PC-9 (cell line): ENCODE results near the gene UGT3A1. TPM values are rescaled to one million over a fixed set of nuclear protein-coding genes. Genes with fewer than 3 reads are reported as not detected.

Experiments used
- BruUV-seq: library from RNA; stranded (reverse); fragments of 400-500 nt; replicated peaks from 2 replicates; lab custom pipeline; 2021; lab: Mats Ljungman, UMichigan
- CTCF ChIA-PET: fragments of 300-600 bp; sonication (Branson Sonifier 250); formaldehyde crosslinking; loops from one replicate; lab custom pipeline; 2022; ENCODE audit warnings: antibody characterized with exemption; lab: Charles Lee
- POLR2A ChIA-PET: fragments of 300-600 bp; sonication (Branson Sonifier 250); formaldehyde crosslinking; loops from one replicate; lab custom pipeline; 2022; ENCODE audit warnings: antibody characterized with exemption; ENCODE audit not compliant: unreplicated experiment; lab: Charles Lee
- DNase-seq, 2 experiments: peaks; one replicate each; pipeline versions ENCODE4 v3.0.0 to v3.0.0-alpha.2; 2015 to 2022; ENCODE audit warnings: mixed read lengths in 1 of 2
- H2AFZ ChIP-seq: fragments of 200-600 bp; sonication (generic); 2 replicates; pipeline ENCODE4 v1.8.1; 2017; ENCODE audit warnings: antibody characterized with exemption
- H3F3A ChIP-seq: fragments of 200-600 bp; sonication (generic); 2 replicates; pipeline ENCODE4 v1.8.1; 2017; ENCODE audit warnings: antibody characterized with exemption, mild to moderate bottlenecking, low read depth; ENCODE audit not compliant: insufficient read depth
- H3K27ac ChIP-seq: fragments of 200-600 bp; sonication (generic); 2 replicates; pipeline ENCODE4 v1.6.1; 2016; ENCODE audit warnings: mixed run types
- H3K27me3 ChIP-seq: fragments of 200-600 bp; sonication (generic); 2 replicates; pipeline ENCODE4 v1.6.1; 2016; ENCODE audit warnings: low read depth, mixed run types; ENCODE audit not compliant: insufficient read depth
- H3K36me3 ChIP-seq: fragments of 200-600 bp; sonication (generic); 2 replicates; pipeline ENCODE4 v1.6.1; 2016; ENCODE audit warnings: low read depth, mixed run types
- H3K4me1 ChIP-seq: fragments of 200-600 bp; sonication (generic); replicated peaks from 2 replicates; pipeline ENCODE4 v1.6.1; 2016; ENCODE audit warnings: mixed run types; ENCODE audit not compliant: insufficient read depth
- H3K4me2 ChIP-seq: fragments of 200-600 bp; sonication (generic); 2 replicates; pipeline ENCODE4 v1.6.1; 2017; ENCODE audit warnings: mixed run types
- H3K4me3 ChIP-seq: fragments of 200-600 bp; sonication (generic); 2 replicates; pipeline ENCODE4 v1.6.1; 2016; ENCODE audit warnings: mixed run types
- H3K79me2 ChIP-seq: fragments of 200-600 bp; sonication (generic); 2 replicates; pipeline ENCODE4 v1.6.1; 2017; ENCODE audit warnings: low read depth, mixed run types
- H3K9me2 ChIP-seq: fragments of 200-600 bp; sonication (generic); 2 replicates; pipeline ENCODE4 v1.8.1; 2017; ENCODE audit warnings: mild to moderate bottlenecking; ENCODE audit not compliant: insufficient read depth
- H3K9me3 ChIP-seq: fragments of 200-600 bp; sonication (generic); 2 replicates; pipeline ENCODE4 v1.8.1; 2016; ENCODE audit warnings: low read depth; ENCODE audit not compliant: insufficient read depth
- H4K20me1 ChIP-seq: fragments of 200-600 bp; sonication (generic); 2 replicates; pipeline ENCODE4 v1.8.1; 2017; ENCODE audit not compliant: insufficient read depth
- EZH2 ChIP-seq: fragments of 200-600 bp; sonication (generic); IDR thresholded peaks from 2 replicates; pipeline ENCODE4 v1.8.0; 2017; ENCODE audit warnings: antibody characterized with exemption, low read depth
- intact Hi-C: fragments of 100-400 bp; cut with micrococcal nuclease; formaldehyde crosslinking; loops from one replicate; pipeline ENCODE4 v1.10.0; 2022; ENCODE audit not compliant: unreplicated experiment
- total RNA-seq: library from RNA; stranded (reverse); gene quantifications from 2 replicates; pipeline ENCODE4 v1.2.3, GENCODE V29; 2021
- TF ChIP-seq, protein P1 (sequence below): fragments of 200-600 bp; sonication (generic); conservative IDR thresholded peaks from 2 replicates; pipeline ENCODE4 v1.6.1; 2017; ENCODE audit warnings: mixed run types, antibody characterized with exemption, mild to moderate bottlenecking, moderate library complexity

The UGT3A1 gene
- total RNA-seq, 1 experiment from 2014 or later, result not detected

DNA sequence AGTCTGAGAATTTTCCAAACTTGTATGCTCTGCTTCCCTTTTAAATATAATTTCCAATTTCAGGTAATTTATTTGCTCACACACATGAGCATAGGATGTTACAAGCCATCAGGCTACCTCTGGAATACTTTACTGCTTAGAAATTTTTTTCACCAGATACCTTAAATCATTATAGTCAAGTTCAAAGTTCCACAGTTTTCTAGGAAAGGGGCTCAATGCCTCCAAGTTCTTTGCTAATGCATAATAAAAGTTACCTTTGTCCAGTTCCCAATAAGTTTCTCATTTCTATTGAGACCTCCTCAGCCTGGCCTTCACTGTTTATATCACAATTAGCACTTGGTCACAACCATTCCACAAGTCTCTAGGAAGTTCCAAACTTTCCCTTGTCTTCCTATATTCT lies 16.2 kb upstream of the UGT3A1 start:
- no peak for DNase-seq
- intact Hi-C loops, result no loop called here
- H3K27me3 ChIP-seq, result peaks cover 19% of the 10 kb centered on the region; the same call in 1 of the 2 replicates
- H3K4me1 ChIP-seq, result no peaks in the 10 kb centered on the region
- no peaks in the 10 kb centered on the region for H4K20me1 ChIP-seq
- CTCF ChIA-PET, result no interaction called here
- no peaks in the 10 kb centered on the region for H3K79me2 ChIP-seq
- TF ChIP-seq, protein P1, sequence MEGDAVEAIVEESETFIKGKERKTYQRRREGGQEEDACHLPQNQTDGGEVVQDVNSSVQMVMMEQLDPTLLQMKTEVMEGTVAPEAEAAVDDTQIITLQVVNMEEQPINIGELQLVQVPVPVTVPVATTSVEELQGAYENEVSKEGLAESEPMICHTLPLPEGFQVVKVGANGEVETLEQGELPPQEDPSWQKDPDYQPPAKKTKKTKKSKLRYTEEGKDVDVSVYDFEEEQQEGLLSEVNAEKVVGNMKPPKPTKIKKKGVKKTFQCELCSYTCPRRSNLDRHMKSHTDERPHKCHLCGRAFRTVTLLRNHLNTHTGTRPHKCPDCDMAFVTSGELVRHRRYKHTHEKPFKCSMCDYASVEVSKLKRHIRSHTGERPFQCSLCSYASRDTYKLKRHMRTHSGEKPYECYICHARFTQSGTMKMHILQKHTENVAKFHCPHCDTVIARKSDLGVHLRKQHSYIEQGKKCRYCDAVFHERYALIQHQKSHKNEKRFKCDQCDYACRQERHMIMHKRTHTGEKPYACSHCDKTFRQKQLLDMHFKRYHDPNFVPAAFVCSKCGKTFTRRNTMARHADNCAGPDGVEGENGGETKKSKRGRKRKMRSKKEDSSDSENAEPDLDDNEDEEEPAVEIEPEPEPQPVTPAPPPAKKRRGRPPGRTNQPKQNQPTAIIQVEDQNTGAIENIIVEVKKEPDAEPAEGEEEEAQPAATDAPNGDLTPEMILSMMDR, result no peak
- TF ChIP-seq EZH2, result no peak
- no peak overlapping the region for H3K4me2 ChIP-seq
- POLR2A ChIA-PET, result no interaction called here
- no peaks in the 10 kb centered on the region for H3K9me3 ChIP-seq
- H3K36me3 ChIP-seq, result no peaks in the 10 kb centered on the region
- no TSS peak for BruUV-seq
- H3K4me3 ChIP-seq, result no peak overlapping the region
- no peak overlapping the region for H2AFZ ChIP-seq
- H3K9me2 ChIP-seq, result no peaks in the 10 kb centered on the region
- H3F3A ChIP-seq, result no peaks in the 10 kb centered on the region
- no peak overlapping the region for H3K27ac ChIP-seq

GRCh38 chr5:36006163-36006562 lies 15.0 kb upstream of the UGT3A1 start:
- BruUV-seq, result no TSS peak
- CTCF ChIA-PET, result no interaction called here

DNA sequence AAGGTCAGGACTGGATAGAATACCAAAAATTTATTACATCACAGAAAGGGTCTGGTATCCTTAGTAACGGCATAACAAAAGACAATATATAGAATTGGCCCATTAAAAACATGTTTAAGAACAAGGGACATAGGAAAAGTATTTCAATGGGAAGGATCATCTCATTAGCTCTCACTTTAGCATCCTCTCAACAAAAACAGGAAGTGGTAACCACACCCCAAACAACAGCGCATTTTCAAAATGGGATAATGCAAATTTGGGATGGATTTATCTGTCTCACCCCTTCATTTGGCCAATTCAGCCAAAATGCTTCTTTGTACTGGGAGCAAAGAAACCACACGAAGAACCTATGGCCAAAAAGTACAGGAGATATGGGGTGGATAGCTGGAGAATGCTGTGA lies 9.8 kb upstream of the UGT3A1 start:
- Histone ChIP-seq H3K4me2 (no peak overlapping the region), H3K9me2 (no peaks in the 10 kb centered on the region), H3K4me1 (no peaks in the 10 kb centered on the region), H3K36me3 (no peaks in the 10 kb centered on the region), H3K79me2 (no peaks in the 10 kb centered on the region), H3F3A (no peaks in the 10 kb centered on the region), H3K4me3 (no peak overlapping the region), H4K20me1 (no peaks in the 10 kb centered on the region), H3K9me3 (no peaks in the 10 kb centered on the region), H2AFZ (no peak overlapping the region), H3K27me3 (peaks cover 73% of the 10 kb centered on the region), H3K27ac (no peak overlapping the region)
- peak in 1 of 2 experiments; percentile 8 for DNase-seq
- intact Hi-C loops, result no loop called here
- no peak for TF ChIP-seq EZH2
- TF ChIP-seq, protein P1, result no peak
- BruUV-seq, result no TSS peak
- ChIA-PET CTCF (no interaction called here), POLR2A (no interaction called here)

More at GRCh38 chr5:36006163-36006562, 15.0 kb upstream of the UGT3A1 start:
- no peaks in the 10 kb centered on the region for H3K9me2 ChIP-seq
- POLR2A ChIA-PET, result no interaction called here
- no peak overlapping the region for H3K27ac ChIP-seq
- no peaks in the 10 kb centered on the region for H3K4me1 ChIP-seq
- H3F3A ChIP-seq, result no peaks in the 10 kb centered on the region
- no peak for TF ChIP-seq EZH2
- TF ChIP-seq, protein P1, result no peak
- H3K36me3 ChIP-seq, result no peaks in the 10 kb centered on the region
- peak in 1 of 2 experiments; percentile 32 for DNase-seq
- no peak overlapping the region for H2AFZ ChIP-seq
- H3K9me3 ChIP-seq, result no peaks in the 10 kb centered on the region
- H3K79me2 ChIP-seq, result no peaks in the 10 kb centered on the region
- no peak overlapping the region for H3K4me2 ChIP-seq
- intact Hi-C loops, result no loop called here
- H3K4me3 ChIP-seq, result no peak overlapping the region
- peaks cover 28% of the 10 kb centered on the region; the same call in 1 of the 2 replicates for H3K27me3 ChIP-seq
- H4K20me1 ChIP-seq, result no peaks in the 10 kb centered on the region
